Measurements from ENCODE around the gene APOL6.

The APOL6 gene

GRCh38 chr22:35605369-35605680 is 42.9 kb upstream of the APOL6 start:
- no peak overlapping the region for H3K9ac ChIP-seq (ENCODE audit: low read length)
- H3K4me2 ChIP-seq (ENCODE audit: low read depth, low read length): no peak overlapping the region
- H4K20me1 ChIP-seq (ENCODE audit: insufficient read depth, low read length): no peaks in the 10 kb centered on the region
- DNase-seq: no peak
- H3K4me3 ChIP-seq (ENCODE audit: low read length): no peak overlapping the region
- TF ChIP-seq CTCF (IDR thresholded peaks at IDR 0.05; ENCODE audit: low read length) (no peak), EZH2phosphoT487 (IDR thresholded peaks at IDR 0.05; ENCODE audit: low read length) (no peak), EZH2 (optimal IDR thresholded peaks at IDR 0.05; ENCODE audit: low read depth, low read length) (no peak)
- H3K27ac ChIP-seq (ENCODE audit: low read length): no peak overlapping the region
- no peaks in the 10 kb centered on the region for H3K4me1 ChIP-seq (ENCODE audit: low read length)
- H3K36me3 ChIP-seq (replicated peaks; ENCODE audit: insufficient read depth, low read length): no peaks in the 10 kb centered on the region
- no peaks in the 10 kb centered on the region for H3K9me3 ChIP-seq (replicated peaks; ENCODE audit: insufficient read depth, low read length)
- no peaks in the 10 kb centered on the region for H3K79me2 ChIP-seq (ENCODE audit: low read length)
- no peak overlapping the region for H2AFZ ChIP-seq (ENCODE audit: low read length)
- no peaks in the 10 kb centered on the region for H3K9me2 ChIP-seq (replicated peaks; ENCODE audit: insufficient read depth, low read length)
- 0 out of 2 replicates have a peak, but pooled peaks cover 4% of the 10 kb centered on the region for H3K27me3 ChIP-seq (replicated peaks; ENCODE audit: insufficient read depth, low read length)
- no peaks in the 10 kb centered on the region for H3F3A ChIP-seq (ENCODE audit: insufficient read depth, low read length)

GRCh38 chr22:35605851-35606481 is 42.3 kb upstream of the APOL6 start:
- Histone ChIP-seq H3F3A (ENCODE audit: insufficient read depth, low read length) (no peaks in the 10 kb centered on the region), H3K4me3 (ENCODE audit: low read length) (no peak overlapping the region), H3K9me2 (replicated peaks; ENCODE audit: insufficient read depth, low read length) (no peaks in the 10 kb centered on the region), H3K36me3 (replicated peaks; ENCODE audit: insufficient read depth, low read length) (no peaks in the 10 kb centered on the region), H3K4me1 (ENCODE audit: low read length) (0 out of 2 replicates have a peak, but pooled peaks cover under 1% of the 10 kb centered on the region), H2AFZ (ENCODE audit: low read length) (no peak overlapping the region), H3K4me2 (ENCODE audit: low read depth, low read length) (no peak overlapping the region), H3K27me3 (replicated peaks; ENCODE audit: insufficient read depth, low read length) (0 out of 2 replicates have a peak, but pooled peaks cover 4% of the 10 kb centered on the region), H4K20me1 (ENCODE audit: insufficient read depth, low read length) (no peaks in the 10 kb centered on the region), H3K27ac (ENCODE audit: low read length) (no peak overlapping the region), H3K9me3 (replicated peaks; ENCODE audit: insufficient read depth, low read length) (no peaks in the 10 kb centered on the region), H3K79me2 (ENCODE audit: low read length) (no peaks in the 10 kb centered on the region), H3K9ac (ENCODE audit: low read length) (no peak overlapping the region)
- no peak for DNase-seq
- no peak for TF ChIP-seq CTCF (IDR thresholded peaks at IDR 0.05; ENCODE audit: low read length)
- TF ChIP-seq EZH2phosphoT487 (IDR thresholded peaks at IDR 0.05; ENCODE audit: low read length): no peak
- no peak for TF ChIP-seq EZH2 (optimal IDR thresholded peaks at IDR 0.05; ENCODE audit: low read depth, low read length)

- H2AFZ ChIP-seq (ENCODE audit: low read length): no peak overlapping the region
- H4K20me1 ChIP-seq (ENCODE audit: insufficient read depth, low read length): no peaks in the 10 kb centered on the region
- TF ChIP-seq EZH2 (optimal IDR thresholded peaks at IDR 0.05; ENCODE audit: low read depth, low read length): no peak
- no peak for TF ChIP-seq CTCF (IDR thresholded peaks at IDR 0.05; ENCODE audit: low read length)
- TF ChIP-seq EZH2phosphoT487 (IDR thresholded peaks at IDR 0.05; ENCODE audit: low read length): no peak
- no peaks in the 10 kb centered on the region for H3K79me2 ChIP-seq (ENCODE audit: low read length)
- H3K4me3 ChIP-seq (ENCODE audit: low read length): no peak overlapping the region
- no peak overlapping the region for H3K9ac ChIP-seq (ENCODE audit: low read length)
- 0 out of 2 replicates have a peak, but pooled peaks cover 4% of the 10 kb centered on the region for H3K27me3 ChIP-seq (replicated peaks; ENCODE audit: insufficient read depth, low read length)
- no peaks in the 10 kb centered on the region for H3K9me2 ChIP-seq (replicated peaks; ENCODE audit: insufficient read depth, low read length)
- peaks cover 10% of the 10 kb centered on the region for H3K4me1 ChIP-seq (ENCODE audit: low read length)
- no peaks in the 10 kb centered on the region for H3K36me3 ChIP-seq (replicated peaks; ENCODE audit: insufficient read depth, low read length)
- H3K9me3 ChIP-seq (replicated peaks; ENCODE audit: insufficient read depth, low read length): no peaks in the 10 kb centered on the region
- no peak overlapping the region for H3K27ac ChIP-seq (ENCODE audit: low read length)
- no peak for DNase-seq
- H3K4me2 ChIP-seq (ENCODE audit: low read depth, low read length): no peak overlapping the region
- H3F3A ChIP-seq (ENCODE audit: insufficient read depth, low read length): peaks cover under 1% of the 10 kb centered on the region; the same call in 1 of the 2 replicates
Observed at GRCh38 chr22:35606916-35607315, 41.3 kb upstream of the APOL6 start.
